Thoracic aorta (tissue), 2 donors: ENCODE data around the gene DISP3. TPM values are rescaled to one million over a fixed set of nuclear protein-coding genes. Genes with fewer than 3 reads are reported as not detected.

Experiments
- ATAC-seq: fragments of 150-250 bp; one replicate; pipeline ENCODE4 v1.8.0; 2017; ENCODE audit warnings: low read depth; ENCODE audit not compliant: insufficient number of reproducible peaks, low FRiP score
- DNase-seq: peaks from one replicate; pipeline ENCODE4 v3.0.0-alpha.2; 2020; ENCODE audit warnings: low spot score
- H3K27ac ChIP-seq, 2 donors: fragments of 200-600 bp; sonication (generic); 1 replicate in 1 of 2; 2 replicates in 1 of 2; pipeline ENCODE4 v1.5.1; 2016; ENCODE audit warnings: mild to moderate bottlenecking in 2 of 2, moderate library complexity in 2 of 2
- H3K27me3 ChIP-seq: fragments of 200-600 bp; sonication (generic); replicated peaks from 2 replicates; pipeline ENCODE4 v1.6.0; 2016; ENCODE audit warnings: mild to moderate bottlenecking; ENCODE audit not compliant: insufficient read depth
- H3K36me3 ChIP-seq: fragments of 200-600 bp; sonication (generic); one replicate; pipeline ENCODE4 v1.5.1; 2016
- H3K4me1 ChIP-seq, 2 donors: fragments of 200-600 bp; sonication (generic); 1 replicate in 1 of 2; 2 replicates in 1 of 2; pipeline versions ENCODE4 v1.5.1 to v1.6.0; 2016; ENCODE audit warnings: low read depth in 2 of 2, mild to moderate bottlenecking in 1 of 2; ENCODE audit not compliant: control insufficient read depth in 1 of 2
- H3K4me3 ChIP-seq: fragments of 200-600 bp; sonication (generic); 2 replicates; pipeline ENCODE4 v1.5.1; 2016; ENCODE audit warnings: mild to moderate bottlenecking
- H3K9me3 ChIP-seq: fragments of 200-600 bp; sonication (generic); 2 replicates; pipeline ENCODE4 v1.5.1; 2016
- total RNA-seq, 2 donors: library from RNA; depleted of rRNA; stranded (reverse); fragments of >200 nt; gene quantifications; one replicate each; pipeline versions ENCODE4 v1.1.0 to v1.2.3, GENCODE V29; 2016
- TF ChIP-seq, protein P1 (sequence below): fragments of 200-600 bp; sonication (generic); IDR thresholded peaks from one replicate; pipeline ENCODE4 v1.5.1; 2019; ENCODE audit warnings: antibody characterized with exemption

Gene DISP3
- total RNA-seq, 2 donors from 2014 or later, result not detected

DNA sequence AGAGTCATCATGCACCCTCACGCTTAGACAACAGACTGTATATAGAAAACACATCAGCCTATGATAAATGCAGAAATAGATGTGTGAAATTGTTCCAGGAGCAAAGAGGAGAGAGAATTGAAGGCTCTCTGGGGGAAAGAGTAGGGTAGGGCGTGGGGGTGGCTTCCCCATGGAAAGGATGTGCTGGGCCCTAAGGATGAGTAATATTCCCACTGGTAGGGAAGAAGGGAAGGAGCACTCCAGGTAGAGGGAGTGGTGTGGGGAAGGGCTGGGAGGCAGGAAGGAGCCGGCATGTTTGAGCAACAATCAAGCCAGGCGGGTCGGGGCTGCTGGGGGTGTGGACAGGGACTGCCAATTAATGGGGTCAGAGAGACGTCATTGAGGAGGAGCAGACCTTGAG lies 10.1 kb upstream of the DISP3 start:
- DNase-seq (no peak), ATAC-seq (no peak)
- Histone ChIP-seq H3K36me3 (no peaks in the 10 kb centered on the region), H3K27me3 (no peaks in the 10 kb centered on the region), H3K4me1 (no peaks in the 10 kb centered on the region), H3K9me3 (no peaks in the 10 kb centered on the region), H3K27ac (no peak overlapping the region), H3K4me3 (no peak overlapping the region)
- TF ChIP-seq, protein P1, sequence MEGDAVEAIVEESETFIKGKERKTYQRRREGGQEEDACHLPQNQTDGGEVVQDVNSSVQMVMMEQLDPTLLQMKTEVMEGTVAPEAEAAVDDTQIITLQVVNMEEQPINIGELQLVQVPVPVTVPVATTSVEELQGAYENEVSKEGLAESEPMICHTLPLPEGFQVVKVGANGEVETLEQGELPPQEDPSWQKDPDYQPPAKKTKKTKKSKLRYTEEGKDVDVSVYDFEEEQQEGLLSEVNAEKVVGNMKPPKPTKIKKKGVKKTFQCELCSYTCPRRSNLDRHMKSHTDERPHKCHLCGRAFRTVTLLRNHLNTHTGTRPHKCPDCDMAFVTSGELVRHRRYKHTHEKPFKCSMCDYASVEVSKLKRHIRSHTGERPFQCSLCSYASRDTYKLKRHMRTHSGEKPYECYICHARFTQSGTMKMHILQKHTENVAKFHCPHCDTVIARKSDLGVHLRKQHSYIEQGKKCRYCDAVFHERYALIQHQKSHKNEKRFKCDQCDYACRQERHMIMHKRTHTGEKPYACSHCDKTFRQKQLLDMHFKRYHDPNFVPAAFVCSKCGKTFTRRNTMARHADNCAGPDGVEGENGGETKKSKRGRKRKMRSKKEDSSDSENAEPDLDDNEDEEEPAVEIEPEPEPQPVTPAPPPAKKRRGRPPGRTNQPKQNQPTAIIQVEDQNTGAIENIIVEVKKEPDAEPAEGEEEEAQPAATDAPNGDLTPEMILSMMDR, result no peak

DNA sequence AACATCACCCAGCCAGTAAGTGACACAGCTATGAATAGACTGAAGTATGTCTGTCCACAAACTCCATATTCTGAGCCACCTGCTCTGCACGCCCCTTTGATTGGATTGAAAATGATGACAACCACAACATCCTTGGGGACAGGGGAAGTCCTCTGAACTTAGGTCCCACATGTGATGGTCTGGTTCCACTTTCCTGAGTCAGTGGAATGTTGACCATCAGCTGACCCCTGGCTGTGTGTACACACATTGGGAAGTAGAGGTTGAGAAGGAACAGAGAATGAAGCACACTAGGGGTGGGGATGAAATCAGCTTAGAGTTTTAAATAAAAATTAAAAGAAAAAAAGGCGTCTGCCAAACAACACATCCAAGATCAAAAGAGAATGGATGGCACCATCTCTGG lies 8.0 kb upstream of the DISP3 start:
- H3K9me3 ChIP-seq, result no peaks in the 10 kb centered on the region
- DNase-seq, result no peak
- H3K27me3 ChIP-seq, result no peaks in the 10 kb centered on the region
- no peak overlapping the region for H3K4me3 ChIP-seq
- no peaks in the 10 kb centered on the region for H3K4me1 ChIP-seq
- no peak for ATAC-seq
- TF ChIP-seq, protein P1, result no peak
- no peaks in the 10 kb centered on the region for H3K36me3 ChIP-seq
- H3K27ac ChIP-seq, result no peak overlapping the region

DNA sequence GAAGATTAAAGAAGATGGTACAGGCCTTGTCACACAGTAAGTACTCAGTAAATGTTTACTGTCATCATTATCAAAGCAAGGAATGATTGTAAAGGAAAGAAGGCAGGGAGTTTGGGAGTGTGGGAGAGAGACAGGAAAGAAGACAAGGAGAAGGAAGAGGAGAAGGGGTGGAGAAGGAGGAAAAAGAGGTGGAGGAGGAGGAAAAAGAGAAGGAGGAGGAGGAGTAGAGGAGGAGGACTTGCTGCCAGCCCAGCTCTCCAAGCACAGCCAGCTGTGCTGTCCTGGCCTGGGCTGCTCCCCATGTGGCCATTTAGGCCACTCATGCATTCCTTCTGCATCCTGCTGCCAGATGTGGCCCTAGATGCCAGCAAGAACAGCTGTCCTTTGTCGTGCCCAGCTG lies 7.5 kb upstream of the DISP3 start:
- H3K27me3 ChIP-seq, result no peaks in the 10 kb centered on the region
- H3K4me3 ChIP-seq, result no peak overlapping the region
- DNase-seq, result no peak
- H3K27ac ChIP-seq, result no peak overlapping the region
- no peaks in the 10 kb centered on the region for H3K36me3 ChIP-seq
- TF ChIP-seq, protein P1, result no peak
- no peaks in the 10 kb centered on the region for H3K9me3 ChIP-seq
- ATAC-seq, result no peak
- H3K4me1 ChIP-seq, result no peaks in the 10 kb centered on the region

DNA sequence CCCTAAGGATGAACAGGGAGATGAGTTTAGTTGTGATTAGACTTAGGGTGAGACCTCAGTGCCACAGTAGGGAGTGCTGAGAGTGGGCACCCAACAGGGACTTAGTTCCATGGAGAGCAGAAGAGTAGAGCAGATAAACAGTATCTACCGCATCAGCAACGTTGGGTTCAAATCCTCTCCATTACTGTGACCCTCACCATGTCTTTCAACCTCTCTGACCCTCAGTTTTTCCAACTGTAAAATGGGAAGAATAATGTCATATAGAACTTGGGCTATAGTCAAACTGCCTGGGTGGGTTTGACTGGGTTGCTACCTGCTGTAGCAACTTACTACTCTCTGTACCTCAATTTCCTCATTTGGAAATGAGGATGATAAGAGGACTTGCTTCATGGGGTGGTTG lies 6.7 kb upstream of the DISP3 start:
- DNase-seq (no peak), ATAC-seq (no peak)
- Histone ChIP-seq H3K4me1 (no peaks in the 10 kb centered on the region), H3K27me3 (no peaks in the 10 kb centered on the region), H3K4me3 (no peak overlapping the region), H3K27ac (no peak overlapping the region), H3K36me3 (no peaks in the 10 kb centered on the region), H3K9me3 (no peaks in the 10 kb centered on the region)
- TF ChIP-seq, protein P1, result no peak

DNA sequence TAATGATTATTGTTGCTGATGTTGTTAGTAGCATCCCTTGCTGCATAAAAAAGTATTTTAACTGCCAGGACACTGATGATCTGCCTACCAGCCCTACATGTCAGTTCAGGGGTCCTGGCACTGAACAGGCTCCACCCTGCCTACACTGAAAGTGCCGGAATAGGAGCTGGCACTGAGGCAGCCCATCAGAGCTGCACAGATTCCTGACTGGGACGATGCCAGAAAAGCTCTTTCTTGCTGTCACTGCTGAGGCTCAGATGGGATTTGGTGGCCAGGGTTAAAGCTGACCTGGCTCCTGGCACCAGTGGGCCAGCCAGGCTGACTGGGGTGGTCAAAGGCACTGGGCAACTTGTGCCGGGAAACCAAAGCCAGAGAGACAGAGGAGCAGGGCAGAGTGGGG lies 6.2 kb upstream of the DISP3 start:
- ATAC-seq, result no peak
- TF ChIP-seq, protein P1, result no peak

More for the DNA sequence above, 6.2 kb upstream of the DISP3 start:
- DNase-seq, result no peak
- no peak overlapping the region for H3K27ac ChIP-seq
- H3K9me3 ChIP-seq, result no peaks in the 10 kb centered on the region
- H3K36me3 ChIP-seq, result no peaks in the 10 kb centered on the region
- H3K4me1 ChIP-seq, result no peaks in the 10 kb centered on the region
- no peak overlapping the region for H3K4me3 ChIP-seq
- H3K27me3 ChIP-seq, result no peaks in the 10 kb centered on the region
